Measurements from ENCODE around the gene AFF4.

The AFF4 gene

DNA sequence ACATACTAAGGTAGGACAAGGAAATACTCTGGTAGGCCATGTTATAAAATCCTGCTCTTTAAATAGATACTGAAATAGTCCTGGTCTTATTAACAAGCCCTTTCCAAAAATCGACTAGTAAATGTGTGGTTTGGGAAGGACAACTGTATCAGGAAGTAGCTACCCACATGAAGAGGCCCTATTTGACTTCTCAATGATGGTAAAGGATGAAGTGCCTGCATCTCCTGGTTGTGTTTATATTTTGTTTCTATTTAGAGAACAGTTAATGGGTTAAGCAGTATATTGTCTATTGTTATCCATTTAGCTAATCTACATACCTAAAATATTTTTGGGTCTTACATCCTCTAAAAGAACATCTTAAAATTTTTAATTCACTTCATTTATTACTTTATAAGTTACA is 109.6 kb downstream of the AFF4 start:
- no peak for DNase-seq (ENCODE audit: low read depth)

DNA sequence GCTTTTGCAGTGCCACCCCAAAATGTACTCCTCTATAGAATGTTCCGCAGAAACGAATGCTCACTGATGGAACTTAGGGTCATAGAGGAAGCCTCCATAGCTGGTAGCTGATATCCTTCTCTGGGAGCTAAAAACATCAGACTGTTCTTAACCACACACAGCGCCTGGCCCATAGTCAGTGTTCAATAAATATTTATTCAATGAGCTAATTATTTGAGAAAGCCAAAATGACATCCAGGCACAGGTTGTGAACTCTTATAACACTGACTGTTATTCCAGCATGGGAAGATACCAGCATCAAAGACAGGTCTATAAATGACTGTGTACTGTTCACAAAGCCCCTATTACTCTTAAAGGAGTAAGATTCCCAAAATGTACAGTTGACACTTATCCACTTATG is 110.1 kb downstream of the AFF4 start:
- no peak for DNase-seq (ENCODE audit: low read depth)

- DNase-seq (ENCODE audit: low read depth) = no peak
Observed at GRCh38 chr5:132850066-132850465, 113.4 kb downstream of the AFF4 start.

DNA sequence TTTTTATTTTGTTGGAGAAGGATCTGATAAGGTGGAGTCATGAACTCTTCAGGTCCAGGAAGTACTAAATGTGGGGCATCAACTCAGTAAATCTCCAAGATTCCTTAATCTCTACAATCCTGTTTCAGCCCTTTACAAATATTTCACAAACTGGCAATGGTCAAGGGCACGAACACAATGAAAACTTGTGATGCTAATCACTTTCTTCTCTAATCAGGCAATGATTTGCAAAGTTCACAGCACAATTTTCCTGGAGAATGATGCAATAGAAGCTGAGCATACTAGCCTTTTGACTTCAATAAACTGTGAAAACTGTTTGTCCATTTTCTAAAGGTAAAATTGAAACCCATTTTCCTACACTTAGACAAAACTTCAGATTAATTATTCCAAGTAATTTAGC is 114.1 kb downstream of the AFF4 start:
- no peak for DNase-seq (ENCODE audit: low read depth)

GRCh38 chr5:132848270-132848669 is 115.2 kb downstream of the AFF4 start:
- no peak for DNase-seq (ENCODE audit: low read depth)

DNA sequence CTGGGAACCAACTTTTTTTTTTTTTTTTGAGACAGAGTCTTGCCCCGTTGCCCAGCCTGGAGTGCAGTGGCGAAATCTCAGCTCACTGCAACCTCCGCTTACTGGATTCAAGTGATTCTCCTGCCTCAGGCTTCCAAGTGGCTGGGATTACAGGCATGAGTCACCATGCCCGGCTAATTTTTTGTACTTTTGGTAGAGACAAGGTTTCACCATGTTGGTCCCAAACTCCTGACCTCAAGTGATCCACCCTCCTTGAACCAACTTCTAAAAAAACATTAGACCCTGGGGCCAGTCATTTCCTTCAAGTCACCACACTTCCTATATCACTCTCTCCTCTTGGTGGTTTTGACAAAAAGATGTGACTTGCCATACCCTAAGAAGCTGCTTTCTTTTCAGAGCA is 122.1 kb downstream of the AFF4 start:
- DNase-seq (ENCODE audit: low read depth) = no peak

DNA sequence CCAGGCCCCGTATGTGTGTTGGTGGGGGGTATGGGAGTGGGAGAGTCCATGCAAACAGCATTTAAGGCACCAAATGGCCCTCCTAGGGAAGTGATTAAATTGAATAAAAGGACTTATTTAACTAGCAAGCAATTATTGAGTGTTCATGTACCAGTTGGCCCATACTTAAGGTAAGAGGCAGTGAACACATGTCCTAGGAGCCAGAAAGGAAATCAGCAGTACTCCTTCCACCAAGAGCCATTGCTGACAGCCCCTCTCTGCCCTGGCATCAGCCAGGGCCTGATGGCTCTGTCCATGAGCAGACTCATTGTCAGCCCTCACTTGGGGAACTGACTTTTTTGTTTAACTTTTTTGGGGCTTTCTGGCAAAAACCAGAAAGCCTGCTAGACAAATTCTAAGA is 122.5 kb downstream of the AFF4 start:
- DNase-seq (ENCODE audit: low read depth) = no peak

DNA sequence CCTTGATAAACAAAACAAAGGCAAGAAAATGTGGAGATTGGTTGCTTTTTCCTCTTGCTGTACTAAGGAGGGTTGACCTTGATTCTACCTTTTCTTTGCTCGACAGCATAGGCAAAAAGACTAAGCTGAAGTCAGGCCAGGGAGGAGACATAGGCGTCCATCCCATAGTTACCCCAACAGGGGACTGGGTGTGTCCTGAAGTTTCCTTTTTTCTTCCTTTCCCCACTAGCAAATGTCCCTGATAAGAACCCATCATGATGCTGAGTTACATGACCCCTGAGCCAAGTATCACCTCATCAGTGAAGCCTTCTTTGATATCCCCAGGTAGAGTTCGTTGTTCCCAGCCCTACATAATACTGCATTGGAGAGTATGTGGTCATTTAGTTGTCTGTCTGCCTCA is 123.1 kb downstream of the AFF4 start:
- no peak for DNase-seq (ENCODE audit: low read depth)

DNA sequence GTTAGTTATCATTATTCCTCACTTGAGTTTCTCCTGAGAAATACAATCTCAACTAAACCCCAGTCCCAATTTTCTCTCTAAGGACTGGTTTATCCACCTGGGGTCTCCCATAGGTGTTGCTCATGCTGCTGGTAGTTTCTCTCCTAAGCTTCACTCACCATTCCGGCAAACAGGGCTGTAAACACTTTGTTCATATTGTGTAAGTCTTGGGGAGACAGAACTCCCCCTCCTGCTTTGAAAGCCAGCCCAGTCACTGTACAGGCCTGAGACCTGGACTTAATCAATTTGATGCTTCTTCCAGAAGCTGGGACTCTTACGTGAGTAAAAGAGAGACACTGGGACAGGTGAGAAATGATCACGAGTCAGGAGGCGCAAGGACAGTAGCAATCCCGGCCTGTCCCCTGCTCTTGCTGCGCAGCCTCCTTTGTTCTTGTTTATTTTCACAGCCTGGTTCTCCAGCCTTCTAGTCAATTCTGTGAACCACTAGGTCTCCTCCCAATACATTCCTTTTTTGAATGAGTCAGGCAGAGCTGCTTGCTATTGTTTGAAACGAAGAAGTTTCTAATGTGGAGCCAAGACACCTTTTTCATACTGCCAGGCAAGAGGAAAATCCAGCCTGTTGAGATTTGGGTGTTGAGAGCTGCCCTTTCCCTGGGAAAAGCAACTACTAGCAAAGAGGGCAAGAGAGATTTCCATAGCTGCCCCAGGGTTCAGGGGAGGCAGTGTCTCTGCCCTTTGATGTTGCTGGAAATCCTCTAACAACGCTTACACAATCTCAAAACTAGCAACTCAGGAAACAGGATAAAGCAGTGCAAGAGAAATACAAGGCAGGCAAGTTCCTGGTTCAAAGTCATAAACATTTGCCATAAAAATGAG is 123.8 kb downstream of the AFF4 start:
- no peak for DNase-seq (ENCODE audit: low read depth)

GRCh38 chr5:132838516-132839282 is 124.7 kb downstream of the AFF4 start:
- no peak for DNase-seq (ENCODE audit: low read depth)

GRCh38 chr5:132837868-132838267 is 125.6 kb downstream of the AFF4 start:
- DNase-seq (ENCODE audit: low read depth) = no peak

DNA sequence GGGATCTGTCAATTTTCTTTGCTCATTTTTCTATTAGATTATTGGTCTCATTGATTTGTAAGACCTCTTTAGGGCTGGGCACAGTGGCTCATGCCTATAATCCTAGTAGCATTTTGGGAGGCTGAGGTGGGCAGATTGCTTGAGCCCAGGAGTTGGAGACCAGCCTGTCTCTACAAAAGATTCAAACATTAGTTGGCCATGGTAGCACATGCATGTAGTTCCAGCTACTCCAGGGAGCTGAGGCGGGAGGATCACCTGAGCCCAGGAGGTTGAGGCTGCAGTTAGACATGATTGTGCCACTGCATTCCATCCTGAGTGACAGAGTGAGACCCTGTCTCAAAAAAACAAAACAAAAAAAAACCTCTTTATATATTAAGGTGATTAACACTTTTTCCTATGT is 126.6 kb downstream of the AFF4 start:
- DNase-seq (ENCODE audit: low read depth) = no peak

GRCh38 chr5:132834057-132834456 is 129.4 kb downstream of the AFF4 start:
- no peak for DNase-seq (ENCODE audit: low read depth)

DNA sequence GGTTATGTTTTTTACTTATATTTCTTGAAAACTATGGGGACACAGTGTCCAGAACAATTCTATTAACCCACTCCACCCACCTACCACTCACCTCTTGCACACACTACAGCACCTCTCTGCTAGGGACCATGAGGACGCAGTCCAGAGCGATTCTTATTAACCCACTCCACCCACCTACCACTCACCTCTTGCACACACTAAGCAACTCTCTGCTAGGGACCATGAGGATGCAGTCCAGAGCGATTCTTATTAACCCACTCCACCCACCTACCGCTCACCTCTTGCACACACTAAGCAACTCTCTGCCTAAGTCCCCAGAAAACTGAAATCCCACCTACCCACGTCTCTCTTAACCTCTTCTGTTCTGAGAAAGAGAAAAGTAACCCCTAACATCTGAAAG is 130.8 kb downstream of the AFF4 start:
- no peak for DNase-seq (ENCODE audit: low read depth)

GRCh38 chr5:132831095-132831860 is 132.2 kb downstream of the AFF4 start:
- DNase-seq (ENCODE audit: low read depth) = no peak

GRCh38 chr5:132830436-132831094 is 132.9 kb downstream of the AFF4 start, which contains the start of gene SHROOM1:
Gene SHROOM1, minus strand, starts transcription at chr5:132830647. Its CDS starts 4,507 bp downstream, at chr5:132826140.
- no peak for DNase-seq (ENCODE audit: low read depth)

GRCh38 chr5:132829742-132830435 is 133.5 kb downstream of the AFF4 start:
- DNase-seq (ENCODE audit: low read depth) = no peak

- DNase-seq (ENCODE audit: low read depth) = no peak
Observed at GRCh38 chr5:132828846-132829494, 134.5 kb downstream of the AFF4 start.

GRCh38 chr5:132827943-132828673 is 135.3 kb downstream of the AFF4 start:
- DNase-seq (ENCODE audit: low read depth) = no peak

Data from HS-27A (cell line).